MM.1S (cell line): Measurements from ENCODE around the gene FAM107B.

ENCODE experiments used
- EZH2 ChIP-seq: fragments of 300-600 bp; sonication (generic); optimal IDR thresholded peaks from 2 replicates; pipeline ENCODE3; 2017; ENCODE audit warnings: low read depth, mild to moderate bottlenecking, antibody characterized with exemption, low read length, mixed read lengths
- EZH2phosphoT487 ChIP-seq: fragments of 300-600 bp; sonication (generic); IDR thresholded peaks from 2 replicates; pipeline ENCODE4 v1.6.1; 2018; ENCODE audit warnings: antibody characterized with exemption, low read length
- TF ChIP-seq, protein P1 (sequence below): fragments of 300-600 bp; sonication (generic); IDR thresholded peaks from 2 replicates; pipeline ENCODE4 v1.5.1; 2016; ENCODE audit warnings: antibody characterized with exemption, low read length, mixed read lengths

DNA sequence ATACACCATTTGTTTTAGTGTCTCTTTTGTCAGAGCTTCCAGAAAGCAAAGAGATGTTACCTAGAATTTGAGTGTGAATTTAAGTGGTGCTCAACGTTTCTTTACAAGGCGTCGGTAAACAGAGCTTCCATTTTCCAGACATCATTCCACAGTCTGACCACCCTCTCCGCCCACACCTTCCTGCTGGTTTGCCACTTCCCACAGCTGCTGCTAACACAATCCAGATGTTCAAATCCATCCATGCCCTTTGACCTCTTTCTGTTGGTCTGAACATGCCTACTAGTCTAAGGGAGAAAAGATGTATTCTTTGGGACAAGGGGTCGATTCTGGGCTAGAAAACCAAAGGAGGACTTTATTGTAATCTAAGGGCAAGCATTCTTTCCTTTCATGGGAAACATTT, 86.1 kb downstream of the FAM107B start:
- TF ChIP-seq EZH2phosphoT487: no peak
- no peak for TF ChIP-seq EZH2
- TF ChIP-seq, protein P1, sequence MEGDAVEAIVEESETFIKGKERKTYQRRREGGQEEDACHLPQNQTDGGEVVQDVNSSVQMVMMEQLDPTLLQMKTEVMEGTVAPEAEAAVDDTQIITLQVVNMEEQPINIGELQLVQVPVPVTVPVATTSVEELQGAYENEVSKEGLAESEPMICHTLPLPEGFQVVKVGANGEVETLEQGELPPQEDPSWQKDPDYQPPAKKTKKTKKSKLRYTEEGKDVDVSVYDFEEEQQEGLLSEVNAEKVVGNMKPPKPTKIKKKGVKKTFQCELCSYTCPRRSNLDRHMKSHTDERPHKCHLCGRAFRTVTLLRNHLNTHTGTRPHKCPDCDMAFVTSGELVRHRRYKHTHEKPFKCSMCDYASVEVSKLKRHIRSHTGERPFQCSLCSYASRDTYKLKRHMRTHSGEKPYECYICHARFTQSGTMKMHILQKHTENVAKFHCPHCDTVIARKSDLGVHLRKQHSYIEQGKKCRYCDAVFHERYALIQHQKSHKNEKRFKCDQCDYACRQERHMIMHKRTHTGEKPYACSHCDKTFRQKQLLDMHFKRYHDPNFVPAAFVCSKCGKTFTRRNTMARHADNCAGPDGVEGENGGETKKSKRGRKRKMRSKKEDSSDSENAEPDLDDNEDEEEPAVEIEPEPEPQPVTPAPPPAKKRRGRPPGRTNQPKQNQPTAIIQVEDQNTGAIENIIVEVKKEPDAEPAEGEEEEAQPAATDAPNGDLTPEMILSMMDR: no peak
